Suppressor macrophage treated with lipopolysaccharide for 4 hours (primary cell): ENCODE results near the gene AKNA.
A peak's percentile ranks its signal among the peaks of the same experiment; 100 is the strongest.

ENCODE experiments used
- DNase-seq: peaks from one replicate; pipeline ENCODE4 v3.0.0-alpha.2; 2020

AKNA gene

DNA sequence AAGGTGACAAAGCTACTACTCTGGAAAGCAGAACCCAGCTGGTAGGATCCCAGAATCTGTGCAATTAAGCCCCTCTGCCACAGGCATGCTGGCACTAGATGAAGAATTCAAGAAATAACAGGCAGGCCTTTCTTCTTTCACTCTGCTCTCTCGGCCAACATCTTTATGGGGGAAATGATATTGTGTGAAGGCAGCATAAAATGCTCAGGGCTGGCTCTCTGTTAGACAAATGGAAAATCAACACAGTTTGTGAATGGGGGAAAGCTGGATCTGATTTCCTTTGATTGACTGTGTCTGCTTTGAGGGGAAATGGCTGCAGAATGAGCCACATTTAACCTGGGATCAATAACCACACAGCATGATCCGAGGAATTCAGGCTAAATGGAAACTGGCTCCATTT, 29.1 kb upstream of the AKNA start:
- DNase-seq: no peak

DNA sequence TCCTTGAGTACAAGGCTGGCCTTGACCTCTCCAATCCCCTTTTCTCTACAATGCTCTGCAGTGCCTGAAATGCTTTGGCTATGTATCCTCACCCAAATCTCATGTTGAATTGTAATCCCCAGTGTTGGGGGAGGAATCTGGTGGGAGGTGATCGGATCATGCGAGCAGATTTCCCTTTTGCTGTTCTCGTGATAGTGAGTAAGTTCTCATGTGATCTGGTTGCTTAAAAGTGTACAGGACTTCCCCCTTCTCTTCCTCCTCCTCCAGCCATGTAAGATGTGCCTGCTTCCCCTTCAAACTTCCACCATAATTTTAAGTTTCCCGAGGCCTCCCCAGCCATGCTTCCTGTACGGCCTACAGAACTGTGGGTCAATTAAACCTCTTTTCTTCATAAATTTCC, 28.5 kb upstream of the AKNA start:
- peak; percentile 76 for DNase-seq

DNA sequence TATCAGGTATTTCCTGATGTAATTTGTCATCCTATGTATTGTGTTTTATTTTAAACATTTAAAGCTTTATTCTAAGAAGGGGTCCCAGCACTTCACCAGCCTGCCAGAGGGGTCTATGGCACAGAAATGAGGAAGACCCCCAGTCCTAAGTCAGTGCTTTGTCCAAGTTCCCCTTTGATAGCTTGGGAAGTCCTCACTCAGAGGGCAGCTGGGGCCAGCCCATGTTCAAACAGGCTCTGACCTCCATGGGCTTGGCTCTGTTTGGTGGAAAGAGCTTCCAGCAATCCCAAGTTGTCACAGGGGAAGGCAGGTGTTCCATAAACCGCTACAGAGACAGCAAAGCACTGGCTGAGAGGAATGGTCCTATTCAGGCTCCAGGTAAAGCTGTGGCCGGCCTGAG, 26.6 kb upstream of the AKNA start:
- DNase-seq: peak; percentile 37

DNA sequence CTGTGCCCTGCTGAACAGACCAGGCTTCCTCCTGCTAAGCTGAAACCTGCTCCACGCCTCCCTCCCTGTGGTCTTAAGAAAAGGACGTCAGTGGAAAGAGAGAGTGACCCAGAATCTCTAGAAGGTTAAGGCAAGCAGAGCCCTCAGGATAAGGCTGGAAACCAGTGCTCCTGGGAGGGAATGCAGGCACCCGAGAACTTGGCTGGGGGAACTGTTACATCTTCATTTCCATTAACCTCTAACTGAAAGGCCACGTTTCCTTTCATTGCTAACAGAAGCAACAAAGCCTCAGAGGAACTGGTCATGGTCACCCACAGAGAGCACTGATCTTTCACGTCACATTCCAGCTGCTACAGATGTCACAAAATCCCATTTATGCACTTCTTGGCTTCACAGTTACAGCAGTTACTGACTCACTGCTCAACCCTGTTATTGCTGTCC, 26.1 kb upstream of the AKNA start:
- DNase-seq: peak; percentile 70

DNA sequence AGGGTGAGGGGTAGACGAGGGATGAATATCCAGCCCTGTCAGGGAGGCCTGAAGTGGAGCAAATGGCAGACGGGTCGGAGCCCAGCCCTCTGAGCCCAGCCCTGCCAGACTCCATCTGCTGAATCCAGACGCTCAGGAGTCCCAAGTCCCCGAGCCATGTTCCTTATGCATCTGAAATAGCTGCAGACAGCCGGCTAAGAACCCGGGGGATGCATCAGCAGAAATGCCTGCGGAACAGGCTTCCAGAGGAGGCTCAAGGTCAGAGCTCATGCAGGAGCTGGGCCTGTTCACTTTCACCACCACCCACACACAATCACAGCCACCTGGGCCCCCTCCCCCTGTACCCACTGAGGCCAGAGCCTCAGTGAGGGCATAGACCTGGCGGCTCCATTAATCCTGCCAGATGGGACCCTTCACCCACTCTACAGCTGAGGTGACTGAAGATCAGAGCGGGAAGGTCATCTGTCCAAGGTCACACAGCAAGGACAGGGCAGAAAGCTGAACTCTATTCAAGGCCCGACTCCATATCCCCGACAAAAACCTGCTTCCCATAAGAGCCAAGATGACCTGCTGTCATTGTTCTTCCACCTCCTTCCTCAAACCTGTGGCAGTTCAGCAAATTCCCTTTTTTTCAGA, 24.4 kb upstream of the AKNA start:
- no peak for DNase-seq

DNA sequence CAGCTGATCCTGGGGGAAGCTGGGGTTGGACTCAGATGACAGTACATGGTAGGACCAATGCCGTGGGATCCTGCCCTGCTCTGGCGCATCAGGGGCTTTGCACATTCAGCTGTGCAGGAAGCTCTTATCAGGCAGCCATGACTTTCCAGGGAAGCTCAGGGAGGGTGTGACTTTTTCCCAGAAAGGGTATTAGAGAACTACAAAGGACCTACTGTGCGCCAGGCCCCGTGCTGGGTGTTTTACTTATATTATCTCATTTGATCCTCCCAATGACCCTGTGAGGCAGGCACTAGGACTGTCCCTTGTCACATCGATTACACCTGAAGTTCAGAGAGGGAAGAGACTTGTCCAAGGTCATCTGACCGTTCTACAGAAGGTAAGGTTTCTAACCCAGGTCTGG, 23.7 kb upstream of the AKNA start:
- no peak for DNase-seq

DNA sequence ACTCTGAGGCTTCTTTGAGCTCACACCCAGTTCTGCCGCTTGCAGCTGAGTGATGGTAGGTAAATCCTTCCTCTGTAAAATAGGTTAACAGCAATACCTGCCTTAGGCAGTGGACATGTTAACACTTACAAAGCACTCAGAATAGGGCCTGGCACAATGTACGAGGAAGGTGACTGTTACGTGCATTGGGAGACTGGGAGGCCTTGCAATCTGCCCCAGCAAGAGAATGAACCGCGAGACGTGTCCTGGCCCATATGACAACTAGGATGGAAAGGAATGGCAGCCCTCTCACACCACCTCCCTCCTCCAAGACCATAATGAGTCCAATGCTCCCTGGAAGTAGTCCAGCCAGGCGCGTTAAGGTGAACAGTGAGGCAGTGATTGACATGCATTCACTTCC, 23.1 kb upstream of the AKNA start:
- no peak for DNase-seq

DNA sequence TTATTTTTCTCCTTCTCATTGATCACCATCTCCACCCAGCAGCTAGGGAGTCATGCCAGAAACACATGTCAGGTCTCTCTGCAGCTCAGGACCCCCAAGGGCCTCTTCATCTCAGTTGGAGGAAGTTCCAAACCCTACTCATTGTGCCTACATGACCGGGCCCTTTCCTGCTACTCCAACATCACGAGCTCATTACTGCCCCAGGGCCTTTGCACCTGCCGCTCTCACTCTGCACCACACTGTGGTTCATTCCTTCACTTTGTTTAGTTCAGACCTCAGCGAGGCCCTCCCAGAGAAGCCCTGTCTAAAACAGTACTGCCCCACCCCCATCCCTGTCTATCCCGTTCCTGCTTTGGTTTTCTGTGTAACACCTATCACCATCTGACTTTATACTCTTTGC, 22.1 kb upstream of the AKNA start:
- no peak for DNase-seq

DNA sequence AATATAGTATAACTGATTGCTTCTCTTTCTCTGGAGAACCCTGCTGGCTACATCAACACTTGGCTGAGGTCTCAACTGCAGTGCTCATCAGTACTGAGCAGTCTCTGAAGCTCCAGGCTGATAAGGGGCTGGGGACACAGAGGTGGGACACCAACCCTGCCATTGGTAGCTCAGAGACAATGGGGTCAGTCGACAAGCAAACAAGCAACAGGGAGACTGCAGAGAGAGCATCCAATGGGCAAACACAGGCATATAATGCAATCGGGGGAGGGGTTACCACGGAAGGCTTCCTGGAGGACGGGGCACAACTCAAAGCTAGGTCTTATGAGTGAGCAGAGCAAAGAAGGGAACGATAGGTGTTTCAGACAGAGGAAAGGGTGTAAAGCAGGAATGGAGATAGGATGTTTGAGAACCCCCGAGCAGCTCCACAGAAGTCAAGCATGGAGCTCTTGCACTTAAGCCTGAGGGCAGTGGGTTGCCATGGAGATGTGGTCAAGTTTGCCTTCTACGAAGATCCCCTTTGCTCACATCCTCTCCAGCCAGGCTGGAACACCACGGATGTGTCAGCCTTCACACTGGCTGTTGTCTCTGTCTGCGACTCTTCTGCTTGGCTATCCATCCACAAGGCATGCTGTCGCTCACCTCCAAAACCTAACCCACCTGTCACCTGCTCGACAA, 21.5 kb upstream of the AKNA start:
- DNase-seq: peak; percentile 73

DNA sequence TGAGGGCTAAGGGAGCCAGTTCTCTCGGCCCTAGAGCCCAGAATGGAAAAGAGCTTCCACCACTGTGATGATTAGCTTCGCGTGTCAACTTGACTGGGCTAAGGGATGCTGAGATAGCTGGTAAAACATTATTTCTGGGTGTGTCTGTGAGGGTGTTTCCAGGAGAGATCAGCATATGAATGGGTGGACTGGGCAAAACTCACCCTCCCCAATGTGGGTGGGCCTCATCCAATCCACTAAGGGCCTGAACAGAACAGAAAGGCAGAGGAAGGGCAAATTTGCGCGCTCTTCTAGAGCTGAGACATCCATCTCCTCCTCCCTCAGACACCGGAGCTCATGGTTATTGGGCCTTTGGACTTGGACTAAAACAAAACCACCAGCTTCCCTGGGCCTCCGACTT, 20.9 kb upstream of the AKNA start:
- no peak for DNase-seq

DNA sequence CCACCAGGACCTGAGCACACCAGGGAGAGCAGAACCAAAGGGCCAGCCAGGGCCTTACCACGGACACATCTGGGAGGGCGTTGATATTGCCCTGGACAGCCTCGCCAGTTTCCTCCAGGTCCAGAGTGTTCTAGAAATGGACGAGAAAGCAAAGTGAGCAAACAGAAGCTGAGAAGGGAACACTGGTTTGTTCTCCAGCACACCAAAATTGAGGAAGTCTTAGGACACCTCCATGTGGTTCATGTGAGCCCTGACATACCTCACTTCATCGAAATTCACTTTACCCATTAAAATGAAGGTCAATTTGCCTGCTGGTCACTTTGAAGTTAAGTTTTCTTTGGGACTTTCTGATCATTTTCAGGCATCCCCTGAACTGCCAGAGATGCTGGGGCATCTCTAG, 20.1 kb upstream of the AKNA start:
- no peak for DNase-seq

DNA sequence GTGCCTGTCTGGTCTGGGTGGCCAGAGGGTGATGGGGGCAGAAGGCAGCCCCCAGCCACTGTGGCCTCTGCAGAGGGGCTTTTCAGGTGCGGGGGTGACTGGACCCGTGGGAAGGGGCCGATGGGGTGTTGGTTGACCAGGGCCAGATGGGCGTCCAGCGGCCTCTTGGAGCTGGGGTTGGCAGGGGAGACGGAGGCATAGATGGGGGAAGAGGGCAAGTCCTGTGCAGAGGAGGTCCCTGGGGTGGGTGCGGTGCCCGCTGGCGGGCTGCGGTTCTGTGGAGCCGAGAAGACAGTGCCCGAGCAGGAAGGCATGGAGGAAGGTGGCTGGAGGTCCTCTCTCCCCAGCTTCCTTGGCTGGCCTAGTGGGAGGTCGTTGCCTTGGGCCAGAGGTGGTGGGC, 18.7 kb upstream of the AKNA start:
- no peak for DNase-seq

DNA sequence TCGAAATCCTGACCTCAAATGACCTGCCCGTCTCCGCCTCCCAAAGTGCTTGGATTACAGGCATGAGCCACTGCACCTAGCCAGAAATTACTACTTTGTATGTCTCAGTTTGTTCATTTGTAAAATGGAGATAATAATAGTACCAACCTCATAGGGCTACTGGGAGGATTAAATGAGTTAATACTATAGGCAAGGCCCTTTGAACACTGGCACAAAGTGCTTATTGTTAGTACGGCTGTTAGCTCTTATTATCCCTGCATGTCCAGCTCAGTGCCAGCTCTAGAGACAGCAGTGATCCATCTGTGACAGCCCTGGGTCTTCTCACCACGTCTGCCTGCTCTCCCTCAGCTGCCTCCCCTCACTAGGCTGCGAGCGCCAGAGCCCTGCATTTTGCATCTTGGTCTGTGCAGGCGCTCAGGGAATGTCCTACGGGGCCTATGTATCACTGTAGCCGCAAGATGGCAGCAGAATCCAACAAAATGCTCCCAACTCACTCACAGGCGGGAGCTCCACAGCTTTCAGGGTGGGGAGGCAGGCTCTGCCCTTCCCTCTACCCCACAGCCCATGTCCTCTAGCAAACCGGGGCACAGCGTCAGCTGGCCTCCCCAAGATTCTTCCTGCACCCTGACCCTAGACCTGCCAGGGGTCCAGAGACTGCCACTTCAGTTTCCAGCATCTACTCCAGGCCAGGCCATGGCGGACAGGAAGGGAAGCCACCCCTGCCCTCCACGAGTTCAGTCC, 17.7 kb upstream of the AKNA start:
- peak; percentile 84 for DNase-seq

DNA sequence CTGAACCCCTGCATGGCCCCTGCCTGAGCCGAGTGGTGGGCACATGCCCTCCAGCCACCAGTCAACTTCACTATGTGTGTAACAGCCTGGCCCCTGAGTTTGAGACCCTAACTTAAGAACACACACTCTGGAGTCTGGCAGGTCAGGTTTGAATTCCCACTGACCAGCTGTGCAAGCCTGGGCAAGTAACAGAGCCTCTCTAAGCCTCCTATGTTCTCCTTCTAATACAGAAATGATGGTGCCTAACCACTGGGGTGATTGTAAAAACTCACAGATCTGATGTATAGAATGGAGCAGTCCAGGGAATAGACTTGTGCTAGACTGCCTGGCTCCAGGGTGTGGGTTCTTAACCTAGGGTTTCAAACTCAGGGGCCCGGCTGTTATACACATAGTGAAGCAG, 16.7 kb upstream of the AKNA start:
- DNase-seq: no peak

DNA sequence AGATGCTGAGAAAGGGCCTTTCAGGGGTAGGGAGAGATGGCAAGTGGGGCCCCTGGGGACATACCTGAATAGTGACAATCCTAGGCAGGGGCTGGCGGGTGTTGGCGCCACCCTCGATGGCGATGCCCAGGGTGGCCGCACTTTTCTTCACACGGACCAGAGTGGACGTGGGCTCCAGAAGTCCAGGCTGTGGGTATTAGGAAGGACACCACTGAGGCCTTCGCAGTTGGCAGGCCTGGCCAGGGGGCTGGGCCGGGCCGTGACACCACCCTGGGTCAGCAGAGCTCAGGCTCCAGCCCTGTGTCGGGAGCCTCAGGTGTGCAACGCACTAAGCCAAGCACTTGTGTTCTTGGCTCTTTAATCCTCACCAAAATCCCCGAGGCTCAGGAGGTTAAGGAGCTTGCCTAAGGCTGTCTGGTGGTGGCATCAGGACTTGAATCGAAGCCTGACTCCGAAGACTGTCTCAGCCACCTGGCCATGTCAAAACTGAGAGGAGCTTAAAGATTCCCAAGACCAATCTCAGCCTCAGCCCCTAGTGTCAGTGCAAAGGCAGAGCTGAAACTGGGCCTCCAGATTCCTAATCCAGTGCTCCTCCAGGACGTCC, 15.5 kb upstream of the AKNA start:
- DNase-seq: no peak

DNA sequence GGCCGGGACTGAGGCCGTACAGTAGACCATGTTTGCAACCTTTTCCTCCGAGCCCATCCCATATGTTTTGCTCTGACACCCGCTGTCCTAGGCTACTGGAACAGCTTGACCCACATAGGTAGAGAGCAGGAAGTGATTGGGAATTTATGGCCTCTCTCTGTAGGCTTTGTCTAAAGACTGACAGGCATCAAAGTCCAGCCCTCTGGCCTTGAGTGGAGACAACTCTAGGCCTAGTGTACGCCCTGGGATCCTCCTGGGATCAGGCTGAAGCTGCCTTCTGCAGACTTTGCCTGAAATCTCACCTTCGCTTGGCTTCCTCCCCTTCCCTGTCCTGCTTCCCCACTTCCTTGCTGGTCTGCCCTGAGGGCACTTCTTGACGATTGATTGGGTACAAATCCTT, 13.6 kb upstream of the AKNA start:
- DNase-seq: no peak

DNA sequence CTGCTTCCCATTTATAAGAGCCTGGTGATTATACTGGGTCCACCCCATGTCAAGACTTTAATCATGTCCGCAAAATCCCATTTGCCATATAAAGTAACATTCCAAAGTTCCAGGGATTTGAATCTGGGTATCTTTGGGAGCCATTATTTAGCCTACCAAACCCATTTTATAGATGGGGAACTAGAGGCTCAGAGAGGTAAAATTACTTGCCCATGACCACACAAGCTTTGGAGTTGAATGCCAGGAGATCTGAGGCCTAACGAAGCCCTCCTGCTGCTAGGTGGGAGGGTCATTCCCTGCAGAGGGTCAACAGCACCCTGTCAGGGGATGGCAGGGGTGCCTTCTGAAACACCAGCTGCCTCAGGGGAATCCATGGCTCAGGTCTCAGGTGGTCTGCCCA, 13.0 kb upstream of the AKNA start:
- DNase-seq: no peak

DNA sequence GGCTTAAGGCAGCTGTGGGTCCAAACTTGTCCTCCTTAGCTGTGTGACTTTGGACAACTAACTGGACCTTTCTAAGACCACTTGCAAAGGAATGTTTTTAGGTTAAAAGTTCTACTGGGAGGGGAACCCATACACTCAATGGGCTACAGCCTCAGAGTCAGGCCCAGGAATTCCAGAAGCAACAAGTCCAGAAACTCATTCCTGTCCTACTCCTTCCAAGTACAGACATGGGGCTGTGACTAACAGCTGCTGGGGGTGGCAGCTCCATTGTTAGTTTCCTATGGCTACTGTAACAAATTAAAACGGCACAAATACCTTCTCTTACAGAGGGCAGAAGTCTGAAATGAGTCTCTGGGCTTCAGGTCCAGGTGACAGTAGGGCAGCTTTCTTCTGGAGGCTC, 12.4 kb upstream of the AKNA start:
- no peak for DNase-seq

DNA sequence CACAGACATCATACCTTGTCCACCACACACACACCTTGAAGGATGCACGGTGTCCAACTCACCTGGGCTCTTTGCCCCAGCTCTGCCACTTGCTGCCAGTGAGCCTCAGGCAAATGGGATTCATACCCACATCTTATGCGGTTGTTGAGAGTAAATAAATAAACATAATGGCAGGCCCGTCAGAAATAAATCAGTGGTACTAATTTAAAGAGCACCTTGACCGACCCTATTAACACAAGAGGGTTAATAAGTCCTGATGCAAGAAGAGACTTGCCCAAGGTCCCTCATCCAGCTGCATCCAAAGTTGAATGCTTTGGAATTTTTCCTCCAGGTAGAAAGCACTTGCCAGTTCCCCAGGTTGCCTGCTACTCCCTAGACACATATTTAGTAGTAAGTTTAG, 11.6 kb upstream of the AKNA start:
- no peak for DNase-seq

DNA sequence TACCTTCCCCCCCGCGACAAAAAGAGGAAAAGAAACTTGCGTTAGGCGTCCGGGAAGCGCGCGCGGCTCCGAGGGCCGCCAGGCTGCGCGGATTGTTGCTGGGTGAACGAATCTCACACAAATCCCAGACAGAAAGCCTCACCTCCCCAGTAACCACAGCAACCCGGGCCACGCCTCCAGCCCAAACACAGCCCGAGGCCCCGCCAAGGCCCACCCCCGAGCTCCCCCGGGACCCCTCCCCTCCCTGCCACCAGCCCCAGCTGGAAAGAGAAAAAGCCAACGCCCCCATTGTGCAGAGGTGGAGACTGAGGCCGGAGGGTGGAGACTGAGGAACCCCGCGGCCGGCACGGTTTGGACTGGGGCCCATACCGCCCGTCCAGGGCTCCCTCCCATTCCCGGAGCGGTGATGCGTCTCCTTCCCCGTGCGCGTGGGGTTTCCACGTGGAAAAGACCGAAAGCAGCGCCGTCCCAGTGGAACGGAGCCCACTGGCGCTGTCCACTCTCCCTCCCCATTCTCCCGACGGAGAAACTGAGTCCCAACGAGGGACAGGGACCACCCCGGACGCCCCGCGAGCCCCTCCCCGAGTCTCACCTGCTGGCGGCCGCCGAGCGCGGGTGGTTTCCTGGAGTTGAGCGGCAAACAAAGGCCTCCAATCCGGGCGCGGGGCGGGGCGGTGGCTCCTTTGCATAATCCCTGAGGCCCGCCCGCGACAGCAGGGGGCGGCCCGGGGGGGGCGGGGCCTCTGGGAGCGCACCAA, 10.2 kb upstream of the AKNA start:
- DNase-seq: peak; percentile 98

DNA sequence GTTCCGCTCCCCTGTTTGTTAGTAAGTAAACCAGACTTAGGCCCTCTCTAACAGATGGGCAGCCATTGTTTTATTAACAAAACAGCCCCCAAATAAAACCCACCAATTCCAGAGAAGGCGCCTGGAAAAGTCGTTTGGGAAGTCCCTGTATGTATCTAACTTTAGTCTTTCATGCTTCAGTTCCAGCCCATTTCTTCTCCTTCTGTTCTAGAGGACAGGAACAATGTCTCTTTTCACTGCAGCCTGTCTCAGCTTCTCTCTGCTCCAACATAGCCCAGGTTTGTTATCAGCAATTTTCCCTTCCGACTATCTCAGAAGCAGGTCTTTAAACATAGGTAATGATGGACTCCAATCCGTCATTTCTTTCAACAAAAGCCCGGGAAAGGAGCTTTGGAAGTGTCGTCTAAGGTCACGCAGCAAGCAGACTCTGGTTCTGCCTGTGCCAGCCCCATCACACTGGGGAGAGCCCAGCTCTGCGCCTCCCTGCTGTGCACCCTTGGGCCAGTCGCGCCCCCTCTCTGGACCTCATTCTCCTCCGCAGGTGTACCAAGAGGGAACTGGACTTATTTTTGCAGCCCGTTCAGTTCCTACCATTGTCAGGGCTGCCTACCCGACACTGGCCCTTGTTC, 9.6 kb upstream of the AKNA start:
- no peak for DNase-seq

DNA sequence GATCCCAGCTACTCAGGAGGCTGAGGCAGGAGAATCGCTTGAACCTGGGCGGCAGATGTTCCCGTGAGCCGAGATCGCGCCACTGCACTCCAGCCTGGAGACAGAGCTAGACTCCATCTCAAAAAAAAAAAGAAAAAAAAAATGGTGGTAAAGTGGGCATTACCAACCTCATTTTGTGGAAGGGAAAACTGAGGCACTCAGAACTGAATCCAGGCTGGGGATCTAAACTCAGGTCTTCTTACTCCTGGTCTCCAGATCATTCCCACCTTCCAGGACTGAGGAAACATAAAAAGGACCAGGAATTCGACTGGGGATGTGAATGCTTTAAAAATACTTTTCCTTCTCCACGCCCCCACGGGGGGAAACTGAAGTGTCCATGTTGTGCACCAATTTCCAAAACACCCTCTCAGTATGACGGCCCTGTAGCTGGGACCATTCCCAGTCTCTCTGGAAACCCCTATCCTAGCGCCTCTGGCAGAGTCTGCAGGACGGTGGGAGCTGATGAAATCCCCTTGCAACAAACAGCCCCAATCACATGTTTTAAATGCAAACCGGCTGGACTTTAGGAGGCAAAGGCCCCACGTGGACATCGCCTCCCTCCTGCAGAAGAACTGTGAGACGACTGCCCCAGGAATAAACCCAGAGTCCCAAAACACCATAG, 8.9 kb upstream of the AKNA start:
- no peak for DNase-seq
